Fibroblast of the aortic adventitia (primary cell): ENCODE data around the gene SERP1. TPM values are rescaled to one million over a fixed set of nuclear protein-coding genes. Genes with fewer than 3 reads are reported as not detected.

Experiments
- DNase-seq: peaks from one replicate; pipeline ENCODE4 v3.0.0-alpha.2; 2010; ENCODE audit warnings: low read depth
- H3K4me3 ChIP-seq: 2 replicates; pipeline ENCODE4 v1.5.1; 2011; ENCODE audit warnings: low read depth, mild to moderate bottlenecking, control low read depth, low read length, moderate library complexity
- total RNA-seq: library from RNA; depleted of rRNA; stranded (reverse); fragments of >200 nt; gene quantifications from 2 replicates; pipeline ENCODE4 v1.2.3, GENCODE V29; 2012; ENCODE audit warnings: low replicate concordance
- TF ChIP-seq, protein P1 (sequence below): IDR thresholded peaks from 2 replicates; pipeline ENCODE4 v1.5.1; 2011; ENCODE audit warnings: mild to moderate bottlenecking, low read length, control low read depth, inconsistent platforms; ENCODE audit not compliant: insufficient read depth

Gene SERP1
- total RNA-seq: 119 and 229 TPM in 2 replicates

- H3K4me3 ChIP-seq: peak within 1 kb of the TSS; percentile 87
- TF ChIP-seq, protein P1, sequence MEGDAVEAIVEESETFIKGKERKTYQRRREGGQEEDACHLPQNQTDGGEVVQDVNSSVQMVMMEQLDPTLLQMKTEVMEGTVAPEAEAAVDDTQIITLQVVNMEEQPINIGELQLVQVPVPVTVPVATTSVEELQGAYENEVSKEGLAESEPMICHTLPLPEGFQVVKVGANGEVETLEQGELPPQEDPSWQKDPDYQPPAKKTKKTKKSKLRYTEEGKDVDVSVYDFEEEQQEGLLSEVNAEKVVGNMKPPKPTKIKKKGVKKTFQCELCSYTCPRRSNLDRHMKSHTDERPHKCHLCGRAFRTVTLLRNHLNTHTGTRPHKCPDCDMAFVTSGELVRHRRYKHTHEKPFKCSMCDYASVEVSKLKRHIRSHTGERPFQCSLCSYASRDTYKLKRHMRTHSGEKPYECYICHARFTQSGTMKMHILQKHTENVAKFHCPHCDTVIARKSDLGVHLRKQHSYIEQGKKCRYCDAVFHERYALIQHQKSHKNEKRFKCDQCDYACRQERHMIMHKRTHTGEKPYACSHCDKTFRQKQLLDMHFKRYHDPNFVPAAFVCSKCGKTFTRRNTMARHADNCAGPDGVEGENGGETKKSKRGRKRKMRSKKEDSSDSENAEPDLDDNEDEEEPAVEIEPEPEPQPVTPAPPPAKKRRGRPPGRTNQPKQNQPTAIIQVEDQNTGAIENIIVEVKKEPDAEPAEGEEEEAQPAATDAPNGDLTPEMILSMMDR: no peak
- DNase-seq: peak; percentile 99
These were observed at the start of gene SERP1, which contains the start of gene EIF2A for GRCh38 chr3:150546226-150547044. Gene SERP1 (minus strand): TSS chr3:150546496. CDS start chr3:150546135, 361 bp downstream. Gene EIF2A (plus strand): TSS chr3:150546787. CDS start chr3:150546803, 16 bp downstream.

GRCh38 chr3:150594150-150594549 lies 47.9 kb upstream of the SERP1 start:
- DNase-seq: no peak
- TF ChIP-seq, protein P1: no peak
- H3K4me3 ChIP-seq: no peak overlapping the region

- no peak overlapping the region for H3K4me3 ChIP-seq
- DNase-seq: no peak
- TF ChIP-seq, protein P1: no peak
These were observed 43.5 kb upstream of the SERP1 start for GRCh38 chr3:150589759-150590158.

- DNase-seq: no peak
- no peak overlapping the region for H3K4me3 ChIP-seq
- TF ChIP-seq, protein P1: no peak
These were observed 41.9 kb upstream of the SERP1 start for GRCh38 chr3:150588027-150588830.

- DNase-seq: no peak
- no peak overlapping the region for H3K4me3 ChIP-seq
- TF ChIP-seq, protein P1: no peak
These were observed 36.7 kb upstream of the SERP1 start for GRCh38 chr3:150583028-150583427.

GRCh38 chr3:150582620-150583019 lies 36.3 kb upstream of the SERP1 start:
- TF ChIP-seq, protein P1: no peak
- H3K4me3 ChIP-seq: no peak overlapping the region
- no peak for DNase-seq
